Measurements from ENCODE around the gene P3H3. TPM values are rescaled to one million over a fixed set of nuclear protein-coding genes. Genes with fewer than 3 reads are reported as not detected.

The P3H3 gene
- total and polyA plus RNA-seq, 2 experiments from 2014 or later: 16.4 to 38.2 TPM

- no peak for TF ChIP-seq ZNF462 (CRISPR knock-in tag; IDR thresholded peaks at IDR 0.05)
- TF ChIP-seq POLR2AphosphoS5 (IDR thresholded peaks at IDR 0.05; ENCODE audit: low read depth): no peak
- no peak for TF ChIP-seq REST (IDR thresholded peaks at IDR 0.05; ENCODE audit: unreplicated experiment)
Observed at GRCh38 chr12:6842075-6842474, 13.9 kb downstream of the P3H3 start (continued).

GRCh38 chr12:6843118-6843902 is 15.1 kb downstream of the P3H3 start:
- Mint-ChIP-seq H3K36me3 (ENCODE audit: low read depth) (peaks cover 63% of the 10 kb centered on the region), H3K27me3 (ENCODE audit: insufficient read depth, low read depth, poor library complexity) (peaks cover 29% of the 10 kb centered on the region), H3K4me3 (no peak overlapping the region; the same call in 2 of the 3 replicates), H3K9me3 (no peaks in the 10 kb centered on the region), H3K4me1 (peaks cover 18% of the 10 kb centered on the region), H3K27ac (peak overlapping the region; percentile 44; the same call in 1 of the 2 replicates)
- Histone ChIP-seq H2AFZ (no peak overlapping the region), H3K4me1 (ENCODE audit: insufficient read depth) (peaks cover 5% of the 10 kb centered on the region; the same call in 1 of the 2 replicates), H3K9me2 (ENCODE audit: insufficient read depth) (no peaks in the 10 kb centered on the region), H3K79me2 (replicated peaks; ENCODE audit: insufficient read depth) (no peaks in the 10 kb centered on the region), H3K36me3 (ENCODE audit: insufficient read depth) (peaks cover 20% of the 10 kb centered on the region), H3K4me2 (no peak overlapping the region), H3K27ac (ENCODE audit: low read depth) (no peak overlapping the region), H3F3A (replicated peaks; ENCODE audit: low read depth) (peaks cover 5% of the 10 kb centered on the region; the same call in 1 of the 2 replicates), H3K27me3 (ENCODE audit: insufficient read depth) (no peaks in the 10 kb centered on the region), H3K4me3 (no peak overlapping the region), H4K20me1 (replicated peaks; ENCODE audit: insufficient read depth) (no peaks in the 10 kb centered on the region; the same call in 1 of the 2 replicates)
- DNase-seq (ENCODE audit: low spot score): peak; percentile 72
- ATAC-seq: peak; percentile 62
- TF ChIP-seq ZNF462 (CRISPR knock-in tag; IDR thresholded peaks at IDR 0.05) (no peak), JUNB (IDR thresholded peaks at IDR 0.05; ENCODE audit: unreplicated experiment) (no peak)
